Stimulated activated CD4-positive, alpha-beta T cell treated with anti-CD3 and anti-CD28 coated beads, Interleukin-2, amount 100 ng/mL, for 48 hours (primary cell): ENCODE results near the gene GGTLC1.
A peak's percentile ranks its signal among the peaks of the same experiment; 100 is the strongest.
"Not testable (repeated sequence)": the region's sequence is repeated elsewhere in the genome, so short reads cannot be mapped to it uniquely, and the experiment has no call there.

Source experiments
- DNase-seq, 2 donors: peaks; one replicate each; pipeline ENCODE4 v3.0.0-alpha.2; 2020

Gene GGTLC1

DNA sequence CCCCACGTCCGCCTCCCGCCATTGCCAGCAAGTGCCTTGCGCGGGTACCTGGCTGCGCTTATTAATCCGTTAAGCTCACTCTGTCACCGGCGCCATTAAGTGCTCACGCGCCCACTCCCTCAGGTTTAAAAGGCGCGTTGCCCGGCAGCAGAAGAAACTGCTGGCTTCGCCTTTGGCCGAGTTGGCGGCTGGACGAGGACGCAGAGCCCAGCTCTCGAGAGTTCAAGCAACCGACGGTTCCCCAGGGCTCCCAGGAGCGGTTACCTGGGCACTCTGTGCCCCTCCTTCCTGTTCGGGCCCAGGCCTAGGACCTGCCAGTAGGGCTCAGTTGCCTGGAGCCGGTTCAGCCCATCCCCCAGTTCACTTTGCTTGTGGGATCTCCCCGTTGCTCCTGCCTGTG lies at the start of gene GGTLC1:
GGTLC1 (minus strand) TSS at position 219 of the 400 bp plus-strand sequence. CDS start 2,168 bp downstream, outside the sequence.
- DNase-seq: no peak

DNA sequence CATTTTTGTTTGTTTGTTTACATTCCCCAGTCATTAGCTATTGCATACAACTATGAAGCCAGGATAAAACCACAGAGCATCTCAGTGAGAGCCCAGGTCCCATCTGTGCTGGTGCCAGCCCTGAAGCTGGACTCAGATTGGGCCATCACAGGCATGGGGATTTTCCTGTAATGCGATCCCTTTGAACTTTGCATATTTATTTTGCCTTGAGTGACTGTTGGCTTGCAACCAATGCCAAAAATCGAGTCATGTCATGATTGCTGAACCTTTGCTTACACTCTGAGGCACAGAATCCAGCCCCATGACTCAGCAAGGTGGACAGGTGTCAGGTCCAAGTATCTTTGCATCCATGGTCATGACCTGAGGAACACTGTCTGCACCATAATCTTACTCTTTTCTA lies 46.2 kb upstream of the GGTLC1 start:
- DNase-seq: no peak

DNA sequence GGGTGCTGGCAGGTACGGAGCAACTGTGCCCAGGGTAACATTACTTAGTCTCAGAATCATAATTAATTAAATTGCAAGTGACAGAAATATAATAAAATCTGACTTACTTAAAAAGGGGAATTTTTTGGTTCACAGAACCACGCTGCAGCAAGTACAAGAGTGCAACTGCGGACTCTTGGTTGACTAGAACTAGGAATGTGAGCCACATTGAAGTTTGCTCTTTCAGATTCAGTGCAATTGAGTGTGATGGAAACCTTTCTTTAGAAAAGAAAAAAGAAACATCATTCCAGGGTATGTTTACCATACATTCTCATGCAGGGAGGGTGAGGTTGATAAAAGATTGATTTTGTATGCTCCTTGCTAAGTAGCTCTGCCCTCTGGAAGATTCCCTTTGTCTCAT lies 45.0 kb upstream of the GGTLC1 start:
- no peak for DNase-seq

DNA sequence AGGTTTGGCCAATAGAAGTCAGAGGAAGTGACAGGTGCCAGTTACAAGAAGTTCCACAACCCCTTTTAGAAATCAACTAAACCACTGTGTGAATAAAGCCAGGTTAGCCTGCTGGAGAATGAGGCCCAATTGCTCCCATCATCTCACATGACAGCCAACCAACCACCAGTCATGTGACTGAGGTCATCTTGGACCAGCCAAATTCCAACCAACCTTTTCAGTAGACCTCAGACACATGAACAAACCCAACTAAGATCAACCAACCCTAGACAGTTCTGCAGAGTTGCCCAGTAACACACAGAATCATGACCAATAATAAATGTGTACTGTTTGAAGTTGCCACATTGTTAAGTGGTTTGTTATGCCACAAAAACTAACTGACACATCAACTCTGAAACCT lies 44.6 kb upstream of the GGTLC1 start:
- no peak for DNase-seq

DNA sequence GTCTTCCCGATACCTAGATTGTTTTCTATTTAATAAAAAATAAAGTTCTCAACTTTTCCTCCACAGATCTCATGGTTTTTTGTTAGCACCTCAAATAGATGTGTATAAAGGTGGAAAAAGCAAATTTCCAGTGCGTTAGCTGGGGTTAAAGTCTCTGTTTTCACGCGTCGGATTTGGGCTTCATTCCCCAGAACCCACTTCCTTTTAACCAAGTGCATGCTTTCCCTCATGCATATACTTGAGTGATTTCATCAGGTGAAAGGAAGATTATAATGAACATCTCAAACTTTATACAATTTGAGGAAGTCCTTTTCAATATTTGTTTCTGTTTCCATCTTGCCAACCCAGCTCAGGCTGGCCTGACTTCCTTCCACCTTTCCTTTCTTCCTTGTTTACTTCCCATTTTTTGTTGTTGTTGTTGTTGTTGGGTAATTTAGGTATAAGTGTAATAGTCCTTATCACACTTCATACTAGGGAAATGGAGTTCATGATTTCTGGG lies 43.9 kb upstream of the GGTLC1 start:
- DNase-seq: no peak

DNA sequence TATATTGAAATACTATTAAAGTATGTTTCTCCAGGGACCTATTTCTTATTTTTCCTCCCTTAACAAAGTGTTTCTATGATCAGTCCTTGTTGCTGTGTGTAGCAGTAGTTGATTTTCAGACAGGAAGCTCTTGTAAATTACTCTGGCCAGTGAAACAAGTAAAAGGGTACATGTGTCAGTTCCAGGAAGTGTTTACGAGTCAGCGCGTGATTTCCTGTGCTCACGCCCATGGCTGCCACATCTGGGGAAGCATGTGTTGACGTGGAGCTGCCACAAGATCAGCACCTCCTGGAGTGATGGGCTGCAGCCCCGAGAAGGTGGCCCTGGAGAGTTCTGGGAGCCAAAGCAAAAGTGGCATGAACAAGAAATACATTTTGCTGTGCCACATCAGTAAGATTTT lies 38.6 kb upstream of the GGTLC1 start:
- DNase-seq: peak; percentile 43 to 56

DNA sequence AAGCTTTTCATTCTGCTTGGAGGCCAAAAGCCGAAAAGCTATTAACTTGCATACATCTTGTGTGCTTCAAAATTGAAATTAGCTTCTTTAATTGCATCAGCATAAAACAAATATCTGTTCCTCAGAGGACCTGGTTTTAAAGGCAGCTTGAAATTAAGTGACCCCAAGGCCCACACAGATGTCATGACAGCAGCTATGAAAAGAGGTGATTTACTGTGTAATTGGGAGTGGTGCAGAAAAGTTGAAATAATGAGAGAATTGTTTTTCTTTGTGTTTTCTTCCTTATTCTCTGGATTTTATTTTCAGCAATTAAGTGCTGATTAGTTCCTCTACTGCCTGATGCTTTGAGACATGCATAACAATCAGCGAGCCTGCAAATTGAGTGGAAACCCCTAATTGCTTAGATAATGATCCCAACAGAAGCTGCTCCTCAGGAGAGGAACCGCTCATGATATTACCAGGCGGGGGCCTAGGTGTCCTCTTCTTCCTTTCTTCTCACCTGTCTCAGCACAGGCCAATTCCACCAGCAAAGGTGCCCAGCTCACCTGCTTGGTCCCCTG lies 34.1 kb upstream of the GGTLC1 start:
- DNase-seq: no peak

DNA sequence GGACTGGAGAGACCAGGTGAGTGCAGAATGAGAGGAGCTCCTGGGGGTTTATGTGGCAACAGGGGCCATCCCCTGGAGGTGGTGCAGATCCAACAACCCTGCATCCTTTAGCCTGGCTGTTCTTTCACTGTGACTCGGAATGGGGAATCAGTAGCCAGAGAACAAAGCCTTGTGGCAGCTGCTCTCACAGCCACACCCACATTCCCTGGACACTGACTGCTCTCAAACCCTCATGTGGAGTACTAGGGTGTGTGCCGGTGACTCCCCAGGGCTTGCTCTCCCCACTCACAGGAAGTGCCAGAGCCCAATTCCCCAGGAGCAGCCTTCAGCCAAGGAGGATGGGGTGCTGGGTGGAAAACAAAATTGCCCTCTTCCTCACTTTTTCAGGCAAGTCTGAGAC lies 30.2 kb upstream of the GGTLC1 start:
- DNase-seq: no peak

DNA sequence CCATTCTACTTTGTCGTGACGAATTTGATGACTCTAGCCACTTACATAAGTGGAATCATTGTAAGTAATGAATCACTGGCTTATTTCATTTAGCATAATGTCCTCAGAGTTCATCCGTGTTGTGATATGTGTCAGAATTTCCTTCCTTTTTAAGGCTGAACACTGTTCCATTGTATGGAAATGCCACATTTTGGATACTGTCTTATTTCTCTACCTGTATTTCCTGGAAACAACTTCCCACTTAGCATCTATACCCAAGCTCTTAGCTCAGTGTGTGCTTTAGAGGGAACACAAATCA lies 28.8 kb upstream of the GGTLC1 start:
- no peak for DNase-seq

DNA sequence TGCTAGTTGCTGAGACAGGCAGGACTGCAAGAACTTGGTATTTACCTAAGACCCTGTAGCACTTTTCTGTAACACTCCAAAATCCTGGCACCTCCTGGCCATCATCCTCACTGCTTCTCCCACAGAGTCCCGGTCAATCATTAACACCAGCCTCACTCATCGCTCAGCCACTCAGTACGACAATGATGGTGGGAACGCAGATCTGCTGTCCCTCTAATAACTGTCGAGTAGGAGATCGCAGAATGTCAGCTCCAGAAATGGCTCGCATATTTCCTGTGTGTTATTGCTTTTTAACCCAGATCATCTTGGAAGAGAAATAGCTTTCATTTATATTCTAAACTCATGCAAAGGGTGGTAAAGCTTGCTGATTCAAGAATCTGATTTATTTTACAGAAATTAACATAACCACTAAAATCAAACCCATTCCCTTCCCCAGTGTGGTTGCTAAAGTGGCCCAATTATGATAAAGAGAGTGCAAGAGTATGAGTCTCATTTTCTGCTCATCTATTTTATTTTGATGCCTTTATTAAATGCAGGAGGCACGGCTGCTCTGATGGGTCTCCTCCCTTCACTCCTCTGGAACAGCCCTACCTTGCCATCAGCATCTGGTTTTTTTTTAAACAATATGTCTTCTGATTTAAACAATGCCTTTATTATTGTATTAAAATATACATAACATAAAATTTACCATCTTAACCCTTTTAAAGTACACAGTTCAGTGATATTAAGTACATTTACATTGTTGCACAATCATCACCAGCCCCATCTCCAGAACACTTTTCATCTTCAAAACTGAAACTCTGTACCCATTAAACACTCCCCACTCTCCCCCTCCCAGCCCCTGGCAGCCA lies 28.3 kb upstream of the GGTLC1 start:
- no peak for DNase-seq

DNA sequence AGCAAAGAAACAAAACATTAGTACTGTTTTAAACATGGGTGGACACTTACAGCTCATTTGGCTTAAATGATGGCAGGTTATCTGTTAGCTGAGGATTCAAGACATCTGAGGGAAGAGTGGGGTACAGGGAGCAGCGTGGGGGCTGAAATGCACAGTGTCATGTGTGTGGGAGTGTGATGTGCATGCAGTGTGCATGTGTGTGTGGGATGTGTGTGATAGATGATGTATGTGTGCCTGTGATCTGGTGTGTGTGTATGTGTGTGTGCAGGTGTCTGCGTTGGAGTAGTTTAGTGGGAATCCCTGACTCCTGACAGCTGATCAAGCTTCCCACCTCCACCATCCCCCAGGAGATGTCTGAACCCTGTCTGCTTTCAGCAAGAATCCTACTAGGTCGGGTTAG lies 25.4 kb upstream of the GGTLC1 start:
- DNase-seq: no peak

DNA sequence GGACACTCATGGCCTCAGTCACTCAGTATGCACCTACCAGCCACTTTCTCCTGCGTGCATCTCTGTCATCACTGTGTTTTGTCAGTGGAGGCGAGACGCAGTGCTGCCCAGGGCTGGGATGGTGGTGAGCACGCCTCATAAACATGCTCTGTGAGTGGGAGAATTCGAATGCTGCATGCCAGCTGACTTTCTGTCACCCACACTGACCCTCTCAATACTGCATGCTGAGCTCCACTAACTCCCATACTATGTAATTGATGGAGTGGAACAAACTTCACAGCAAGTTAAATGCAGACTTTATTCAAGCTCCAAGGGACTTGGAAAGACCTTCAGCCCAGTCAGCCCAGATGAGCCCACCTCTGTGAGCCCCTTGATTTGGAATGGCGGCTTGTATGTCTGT lies 22.7 kb upstream of the GGTLC1 start:
- no peak for DNase-seq

DNA sequence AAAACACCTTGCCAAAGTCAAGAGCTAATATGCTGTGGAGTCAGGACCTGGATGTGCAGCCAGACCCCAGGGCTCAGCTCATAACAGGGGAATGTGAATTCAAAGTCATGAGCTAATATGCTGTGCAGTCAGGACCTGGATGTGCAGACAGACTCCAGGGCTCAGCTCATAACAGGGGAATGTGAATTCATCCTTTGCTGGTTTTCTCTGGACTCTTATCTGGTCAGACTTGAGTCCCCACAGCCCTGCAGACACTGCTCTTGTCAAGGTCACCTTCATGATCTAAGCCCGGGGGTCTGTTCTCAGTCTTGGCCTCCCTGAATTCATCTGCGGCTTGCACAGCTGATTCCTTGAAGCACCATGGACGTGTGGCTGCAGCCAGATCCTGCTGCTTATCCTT lies 19.2 kb upstream of the GGTLC1 start:
- no peak for DNase-seq

DNA sequence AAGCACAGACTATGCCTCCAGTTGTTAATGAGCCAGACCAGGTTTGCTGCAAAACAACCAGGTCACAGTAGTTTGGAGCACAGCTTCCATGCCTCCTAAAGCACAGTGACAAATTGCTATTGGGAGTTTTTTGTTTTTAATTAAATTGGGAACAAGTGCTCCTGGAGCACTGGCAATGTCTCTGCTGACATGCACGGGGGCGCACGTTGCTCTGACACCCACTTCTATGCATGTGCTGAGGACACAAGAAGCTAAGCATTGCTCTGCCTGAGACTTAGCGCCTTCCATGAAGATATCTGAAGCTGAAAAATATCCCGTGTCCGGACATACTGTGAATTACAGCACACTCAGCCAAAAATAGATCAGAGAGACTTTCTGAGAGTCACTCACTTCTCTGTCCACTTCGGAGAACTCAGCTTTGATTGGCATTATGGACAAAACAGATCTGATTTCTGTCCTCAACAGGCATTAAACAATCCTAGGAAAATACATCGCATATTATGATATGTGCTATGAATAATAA lies 18.6 kb upstream of the GGTLC1 start:
- no peak for DNase-seq

DNA sequence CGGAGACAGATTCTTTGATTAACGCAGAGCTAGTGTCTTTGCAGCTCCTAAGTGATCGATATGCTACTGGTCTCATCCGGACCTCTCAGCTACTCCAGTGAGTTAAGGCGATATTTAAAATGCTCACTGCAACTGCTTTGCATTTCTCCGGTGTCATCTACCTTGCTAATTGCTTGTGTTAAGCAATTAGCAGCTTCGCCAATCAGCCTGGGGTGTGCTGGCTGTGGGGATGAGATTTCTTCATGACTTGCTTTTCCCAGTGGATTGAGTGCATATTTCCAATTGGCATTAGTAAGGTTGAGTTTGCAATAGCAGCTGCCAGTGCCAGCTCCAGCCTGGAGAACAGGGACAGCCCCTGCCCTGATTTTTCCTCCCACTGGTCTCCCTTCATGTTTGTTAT lies 18.0 kb upstream of the GGTLC1 start:
- DNase-seq: no peak

DNA sequence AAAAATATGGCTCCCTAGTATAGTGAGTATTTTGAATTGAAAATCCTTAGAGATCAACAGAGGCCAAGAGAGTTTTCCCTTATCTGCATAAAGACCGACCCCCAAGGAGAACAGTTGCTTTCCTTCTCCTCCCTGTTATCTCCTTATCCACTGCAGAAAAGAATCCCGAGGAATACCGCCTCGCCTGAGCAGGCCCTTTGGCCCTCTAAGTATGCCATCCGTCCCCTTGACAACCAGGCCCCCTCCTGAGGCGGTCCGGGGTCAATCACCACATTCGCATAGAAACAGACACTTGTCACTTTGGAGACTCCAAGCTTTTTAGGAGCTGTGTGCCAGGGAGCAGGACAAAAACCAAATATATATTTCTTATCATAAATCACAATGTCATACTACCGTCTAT lies 15.9 kb upstream of the GGTLC1 start:
- no peak for DNase-seq

DNA sequence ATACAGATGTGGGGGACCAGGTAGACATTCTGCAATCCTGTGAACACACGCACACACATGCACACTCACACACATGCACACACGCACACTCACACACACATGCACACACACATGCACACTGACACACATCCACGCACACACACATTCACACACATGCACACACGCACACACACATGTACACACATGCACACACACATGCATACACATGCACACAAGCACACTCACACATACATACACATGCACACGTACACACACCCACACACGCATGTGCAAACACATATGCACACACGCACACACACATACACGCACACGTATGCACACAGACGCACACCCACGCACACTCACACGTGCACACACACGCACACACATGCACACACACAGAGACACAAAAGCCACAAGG lies 14.3 kb upstream of the GGTLC1 start:
- DNase-seq: no peak

DNA sequence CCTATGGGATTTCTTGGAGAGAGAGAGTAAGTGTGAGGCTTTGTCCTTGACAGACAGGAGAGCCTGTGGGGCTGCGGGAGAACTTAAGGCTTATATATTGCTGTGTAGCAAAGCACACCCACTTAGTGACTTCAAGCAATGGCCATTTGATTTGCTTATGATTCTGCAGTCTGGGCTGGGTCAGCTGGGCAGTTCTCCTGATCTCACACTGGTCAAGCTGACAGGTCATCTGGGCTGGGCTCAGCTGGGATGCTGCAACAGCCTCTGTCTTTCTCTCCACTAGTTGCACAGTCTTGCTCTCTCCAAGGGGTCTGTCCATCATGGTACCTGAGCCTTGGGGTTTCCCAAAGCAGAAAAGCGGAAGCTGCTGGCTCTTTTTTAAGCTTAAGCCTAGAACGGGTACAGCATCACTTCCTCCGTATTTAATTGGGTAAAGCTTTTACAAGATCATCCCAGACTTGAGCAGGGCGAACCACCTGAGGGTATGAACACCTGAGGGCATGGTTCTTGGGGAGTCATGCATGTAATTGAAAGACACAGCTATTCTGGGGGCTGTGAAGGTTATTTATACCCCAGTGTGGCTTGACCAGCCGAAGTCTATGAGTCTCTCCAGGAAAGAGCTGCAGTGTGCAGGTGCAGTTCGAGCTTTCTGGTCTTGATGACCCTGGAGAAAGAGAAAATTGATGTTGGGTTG lies 13.3 kb upstream of the GGTLC1 start:
- no peak for DNase-seq

DNA sequence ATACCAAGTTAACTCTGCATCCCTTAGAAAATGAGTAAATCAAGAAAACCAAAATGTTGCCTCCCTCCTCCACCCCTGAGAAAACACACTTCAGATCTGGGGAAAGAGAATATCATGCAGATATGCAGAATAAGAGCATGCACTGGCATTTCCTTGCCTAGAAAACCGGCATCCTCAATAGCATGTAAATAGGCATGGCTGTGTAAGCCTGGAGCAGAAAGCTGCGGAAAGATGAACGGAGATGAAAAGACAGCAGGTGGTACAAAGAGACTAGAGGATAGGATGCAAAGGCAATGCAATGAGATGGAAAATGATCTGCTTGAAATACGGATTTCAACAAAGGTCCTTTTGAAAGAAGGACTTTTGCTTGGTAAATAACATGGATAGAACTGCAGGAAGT lies 10.3 kb upstream of the GGTLC1 start:
- no peak for DNase-seq

DNA sequence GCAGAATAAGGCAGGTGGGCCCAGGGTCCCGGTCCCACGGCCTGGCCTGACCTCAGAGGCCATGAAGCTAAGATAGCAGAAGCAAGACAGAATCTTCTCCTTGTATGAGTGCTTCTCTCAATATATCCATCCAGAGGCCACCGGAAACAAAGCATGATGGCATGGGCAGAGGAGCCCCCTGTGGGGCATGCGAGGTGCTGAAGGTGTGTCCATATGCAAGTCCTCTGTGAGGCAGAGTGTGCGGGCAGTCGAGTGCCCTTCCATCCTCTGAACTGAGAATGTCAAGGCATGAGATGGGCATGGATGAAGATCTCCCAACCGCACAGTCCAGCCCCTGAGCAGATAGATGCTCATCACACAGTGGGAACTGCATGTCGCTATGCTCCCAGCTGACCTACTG lies 9.8 kb upstream of the GGTLC1 start:
- no peak for DNase-seq

DNA sequence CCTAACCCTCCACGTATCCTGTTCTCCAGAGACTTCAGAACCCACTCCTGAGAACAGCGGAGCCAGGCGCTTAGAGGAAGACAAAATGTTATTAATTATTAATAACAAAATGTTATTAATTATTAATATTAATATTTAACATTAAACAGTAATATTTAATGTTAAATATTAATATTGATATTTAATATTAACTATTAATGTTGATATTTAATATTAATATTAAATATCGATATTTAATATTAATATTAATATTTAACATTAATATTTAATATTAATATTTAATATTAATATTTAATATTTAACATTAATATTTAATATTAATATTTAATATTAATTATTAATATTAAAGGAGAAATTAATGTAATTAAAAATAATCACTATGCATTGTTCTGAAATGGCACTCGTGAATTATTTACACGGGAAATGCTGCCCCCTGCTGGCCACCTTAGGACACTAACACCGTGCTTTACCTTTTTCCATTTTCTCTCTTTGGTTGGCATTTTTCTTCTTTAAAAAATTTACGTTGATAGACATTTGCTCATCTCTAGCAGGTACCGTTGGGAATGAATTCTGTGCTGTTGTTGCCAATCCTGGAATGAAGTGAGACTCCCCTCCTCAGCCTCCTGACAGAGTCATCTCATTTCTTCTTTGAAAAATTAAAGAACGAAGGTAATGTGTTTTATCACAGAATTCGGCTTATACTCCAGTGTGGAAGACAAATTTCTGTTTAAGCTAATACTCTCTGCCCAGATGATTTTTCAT lies 7.5 kb upstream of the GGTLC1 start:
- DNase-seq: peak; percentile 58 to 66

DNA sequence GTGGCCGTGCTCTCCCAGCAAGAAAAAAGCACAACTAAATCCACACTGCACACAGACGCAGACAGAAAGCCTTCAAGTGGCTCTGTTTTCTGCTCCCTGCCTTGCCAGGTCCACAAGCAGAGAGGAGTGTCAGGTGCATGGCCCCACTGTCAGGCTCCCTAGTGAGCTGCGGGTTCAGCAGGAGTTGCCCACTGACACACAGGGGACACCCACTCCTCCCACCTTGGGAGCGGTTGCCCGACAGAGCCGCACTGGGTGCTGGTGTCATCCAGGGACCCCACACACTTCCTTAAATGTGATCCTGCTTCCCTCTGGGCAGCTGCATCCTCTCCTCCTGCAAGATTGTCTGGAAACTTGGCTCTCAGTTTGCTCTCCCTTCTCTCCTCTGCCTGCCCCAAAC lies 6.7 kb upstream of the GGTLC1 start:
- DNase-seq: not testable (repeated sequence)

DNA sequence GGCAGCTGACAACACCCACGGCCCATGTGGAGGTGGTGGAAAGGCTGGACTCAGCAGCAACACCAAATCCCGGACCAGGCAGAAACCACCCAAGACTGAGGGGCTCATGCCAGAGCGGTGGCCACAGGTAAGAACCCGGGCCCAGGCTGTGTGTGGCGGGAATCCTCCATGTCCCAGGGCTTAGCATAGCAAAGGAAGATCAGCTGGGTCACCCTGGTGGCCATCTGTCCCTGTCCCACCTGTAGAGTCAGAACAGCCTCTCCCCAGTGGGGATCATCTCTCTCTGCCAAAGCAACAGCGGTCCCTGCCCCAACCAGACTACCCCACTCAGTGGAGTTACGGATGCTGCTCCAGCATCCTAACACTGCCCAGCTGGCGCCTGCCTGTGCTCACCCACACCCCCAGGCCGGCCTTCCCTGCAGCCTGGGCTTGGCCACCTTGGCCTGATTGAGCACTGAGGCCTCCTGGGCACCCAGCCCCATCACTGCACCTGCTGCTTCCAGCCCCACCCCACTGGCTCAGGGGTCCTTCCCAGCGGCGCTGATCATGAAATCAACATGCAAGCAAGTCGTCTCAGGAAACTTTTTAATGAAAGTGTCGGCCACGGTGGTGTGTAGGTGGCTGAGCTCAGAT lies 5.5 kb upstream of the GGTLC1 start:
- DNase-seq: not testable (repeated sequence)
